Osteoblast (primary cell): Measurements from ENCODE around the gene RARA. TPM values are rescaled to one million over a fixed set of nuclear protein-coding genes. Genes with fewer than 3 reads are reported as not detected.
A peak's percentile ranks its signal among the peaks of the same experiment; 100 is the strongest.

Experiments used
- DNase-seq: peaks from one replicate; pipeline ENCODE4 v3.0.0; 2011; ENCODE audit warnings: low spot score, mixed read lengths; ENCODE audit not compliant: insufficient read length; ENCODE audit errors: missing footprints
- H2AFZ ChIP-seq: 2 replicates; pipeline ENCODE4 v1.6.0; 2011; ENCODE audit warnings: mild to moderate bottlenecking, low read length
- H3K27ac ChIP-seq: 2 replicates; pipeline ENCODE4 v1.5.1; 2011; ENCODE audit warnings: mild to moderate bottlenecking, low read depth, low read length, moderate library complexity
- H3K27me3 ChIP-seq: 2 replicates; pipeline ENCODE4 v1.6.0; 2012; ENCODE audit warnings: mild to moderate bottlenecking, control low read depth, inconsistent platforms, low read length, moderate library complexity; ENCODE audit not compliant: insufficient read depth
- H3K36me3 ChIP-seq: 2 replicates; pipeline ENCODE4 v1.5.1; 2011; ENCODE audit warnings: mild to moderate bottlenecking, low read length, control low read depth, moderate library complexity; ENCODE audit not compliant: insufficient read depth
- H3K4me1 ChIP-seq: 2 replicates; pipeline ENCODE4 v1.5.1; 2011; ENCODE audit warnings: mild to moderate bottlenecking, low read length, control low read depth, moderate library complexity; ENCODE audit not compliant: insufficient read depth
- H3K4me2 ChIP-seq: 2 replicates; pipeline ENCODE4 v1.6.0; 2011; ENCODE audit warnings: mild to moderate bottlenecking, low read length; ENCODE audit not compliant: insufficient read depth
- H3K4me3 ChIP-seq: fragments of 200-600 bp; sonication (generic); 3 replicates; pipeline ENCODE4 v1.5.1; 2012; ENCODE audit warnings: mild to moderate bottlenecking, low read length, inconsistent platforms; ENCODE audit not compliant: insufficient read depth
- H3K79me2 ChIP-seq: 2 replicates; pipeline ENCODE4 v1.6.0; 2012; ENCODE audit warnings: mild to moderate bottlenecking, low read length, control low read depth, inconsistent platforms; ENCODE audit not compliant: insufficient read depth
- H3K9me3 ChIP-seq: 2 replicates; pipeline ENCODE4 v1.5.1; 2011; ENCODE audit warnings: low read depth, low read length, control low read depth
- H4K20me1 ChIP-seq: 2 replicates; pipeline ENCODE4 v1.6.0; 2012; ENCODE audit warnings: mild to moderate bottlenecking, low read length, control low read depth; ENCODE audit not compliant: insufficient read depth
- small RNA-seq: library from RNA; depleted of rRNA; stranded (forward); fragments of <200 nt; gene quantifications from one replicate; pipeline ENCODE3, GENCODE V24; 2012
- total RNA-seq: library from RNA; depleted of rRNA; stranded (reverse); fragments of >200 nt; gene quantifications from 2 replicates; pipeline ENCODE4 v1.2.3, GENCODE V29; 2012
- TF ChIP-seq, protein P1 (sequence below): IDR thresholded peaks from 2 replicates; pipeline ENCODE4 v1.5.1; 2011; ENCODE audit warnings: mild to moderate bottlenecking, low read depth, low read length, moderate library complexity; ENCODE audit errors: extremely low read depth

RARA gene
- total RNA-seq, 1 donor: 31.1 TPM

DNA sequence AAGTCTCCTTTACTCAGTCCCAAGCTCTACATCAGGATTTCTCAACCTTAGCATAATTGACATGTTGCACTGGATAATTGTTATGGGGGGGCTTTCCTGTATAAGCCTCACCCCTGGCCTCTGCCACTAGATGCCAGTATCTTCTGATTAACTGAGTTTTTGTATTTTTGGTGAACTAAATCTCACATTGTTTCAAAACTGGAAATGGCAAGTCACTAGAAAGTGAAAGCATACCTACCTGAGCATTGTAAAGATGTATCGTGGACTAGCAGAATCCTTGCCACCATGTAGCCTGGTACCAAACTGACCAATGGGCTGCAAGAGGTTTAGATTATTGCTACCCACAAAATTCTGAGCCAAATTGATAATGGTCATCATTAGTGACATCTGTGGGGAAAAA, 93.7 kb downstream of the RARA start:
- Histone ChIP-seq H3K9me3 (no peaks in the 10 kb centered on the region), H3K4me1 (no peaks in the 10 kb centered on the region), H3K4me2 (peak overlapping the region; percentile 41), H3K27me3 (no peaks in the 10 kb centered on the region), H4K20me1 (no peaks in the 10 kb centered on the region), H2AFZ (peak overlapping the region; percentile 83), H3K79me2 (peaks cover 4% of the 10 kb centered on the region), H3K4me3 (peak overlapping the region; percentile 21), H3K36me3 (peaks cover 64% of the 10 kb centered on the region), H3K27ac (peak overlapping the region; percentile 43)
- no peak for DNase-seq
- TF ChIP-seq, protein P1, sequence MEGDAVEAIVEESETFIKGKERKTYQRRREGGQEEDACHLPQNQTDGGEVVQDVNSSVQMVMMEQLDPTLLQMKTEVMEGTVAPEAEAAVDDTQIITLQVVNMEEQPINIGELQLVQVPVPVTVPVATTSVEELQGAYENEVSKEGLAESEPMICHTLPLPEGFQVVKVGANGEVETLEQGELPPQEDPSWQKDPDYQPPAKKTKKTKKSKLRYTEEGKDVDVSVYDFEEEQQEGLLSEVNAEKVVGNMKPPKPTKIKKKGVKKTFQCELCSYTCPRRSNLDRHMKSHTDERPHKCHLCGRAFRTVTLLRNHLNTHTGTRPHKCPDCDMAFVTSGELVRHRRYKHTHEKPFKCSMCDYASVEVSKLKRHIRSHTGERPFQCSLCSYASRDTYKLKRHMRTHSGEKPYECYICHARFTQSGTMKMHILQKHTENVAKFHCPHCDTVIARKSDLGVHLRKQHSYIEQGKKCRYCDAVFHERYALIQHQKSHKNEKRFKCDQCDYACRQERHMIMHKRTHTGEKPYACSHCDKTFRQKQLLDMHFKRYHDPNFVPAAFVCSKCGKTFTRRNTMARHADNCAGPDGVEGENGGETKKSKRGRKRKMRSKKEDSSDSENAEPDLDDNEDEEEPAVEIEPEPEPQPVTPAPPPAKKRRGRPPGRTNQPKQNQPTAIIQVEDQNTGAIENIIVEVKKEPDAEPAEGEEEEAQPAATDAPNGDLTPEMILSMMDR: peak; percentile 19

DNA sequence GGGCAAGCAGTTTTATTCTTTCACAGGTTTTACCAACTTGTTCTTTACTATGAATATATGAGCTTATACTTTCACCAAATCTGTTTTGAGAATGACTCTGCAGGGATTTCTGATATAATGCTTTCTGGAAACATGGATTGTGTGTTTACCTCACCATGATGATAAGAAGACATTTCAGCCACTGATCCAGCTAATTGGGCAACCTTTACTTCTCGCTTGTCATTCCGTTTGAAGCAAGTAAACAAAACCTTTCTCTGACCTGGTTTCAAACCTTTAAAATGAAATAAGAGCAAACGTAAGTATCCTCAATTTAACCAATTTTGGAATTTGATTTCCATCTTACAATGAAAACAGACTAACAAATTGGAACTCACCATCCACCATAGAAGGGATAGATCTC, 95.0 kb downstream of the RARA start:
- no peak overlapping the region for H3K4me3 ChIP-seq
- no peak overlapping the region for H3K27ac ChIP-seq
- H3K79me2 ChIP-seq: peaks cover 6% of the 10 kb centered on the region
- H3K27me3 ChIP-seq: no peaks in the 10 kb centered on the region
- H3K4me1 ChIP-seq: no peaks in the 10 kb centered on the region
- peak overlapping the region; percentile 58 for H2AFZ ChIP-seq
- H3K4me2 ChIP-seq: no peak overlapping the region
- no peaks in the 10 kb centered on the region for H3K9me3 ChIP-seq
- DNase-seq: no peak
- no peaks in the 10 kb centered on the region for H4K20me1 ChIP-seq
- H3K36me3 ChIP-seq: peaks cover 56% of the 10 kb centered on the region
- TF ChIP-seq, protein P1: no peak

Small RNA genes within 50 kb of the gene (small RNA-seq; reads per million reads assigned to genes)
- not detected for gene RF00019
- not detected for gene RNA5SP441

Other genes starting within 250 kb of the RARA start
- 30.6 and 33.3 TPM in 2 replicates for gene THRA, start 246.2 kb upstream of the RARA start, total RNA-seq
- gene NR1D1, start 208.6 kb upstream of the RARA start, total RNA-seq: 5.1 and 7.1 TPM in 2 replicates
- 53.3 and 60.1 TPM in 2 replicates for gene MSL1, start 187.2 kb upstream of the RARA start, total RNA-seq
- 40.7 and 45.2 TPM in 2 replicates for gene CASC3, start 168.6 kb upstream of the RARA start, total RNA-seq
- 1.4 and 2.1 TPM in 2 replicates for gene RAPGEFL1, start 131.7 kb upstream of the RARA start, total RNA-seq
- gene WIPF2, start 89.9 kb upstream of the RARA start, total RNA-seq: 8.0 and 8.5 TPM in 2 replicates
- 5.1 and 8.3 TPM in 2 replicates for gene CDC6, start 21.3 kb upstream of the RARA start, total RNA-seq
- 1.8 and 2.7 TPM in 2 replicates for gene GJD3, start 55.6 kb downstream of the RARA start, total RNA-seq
- gene TOP2A, start 108.7 kb downstream of the RARA start, total RNA-seq: 14.5 and 15.9 TPM in 2 replicates
- gene IGFBP4, start 134.3 kb downstream of the RARA start, total RNA-seq: 666 and 801 TPM in 2 replicates
- under 0.01 and 0.29 TPM in 2 replicates for gene TNS4, start 192.4 kb downstream of the RARA start, total RNA-seq